Heart left ventricle (tissue), 13 donors: ENCODE data around the gene CCDC70.

Source experiments
- CTCF ChIP-seq, 12 donors: fragments of 200-600 bp; sonication (generic) in 4 of 12; IDR thresholded peaks; one replicate each; pipeline versions ENCODE4 v1.5.0 to v1.8.0; 2018 to 2022; ENCODE audit warnings: antibody characterized with exemption in 12 of 12, mild to moderate bottlenecking in 5 of 12
- POLR2A ChIP-seq, 2 donors: fragments of 450-650 bp; IDR thresholded peaks; one replicate each; pipeline ENCODE4 v1.6.1; 2017; ENCODE audit warnings: antibody characterized with exemption in 2 of 2, mild to moderate bottlenecking in 2 of 2, moderate library complexity in 2 of 2
- donor health status: ischemic (EF 13 %, LVEDD 7.1; RV severe dilation, severe dysfunction).
- donor health status: DM: no; HTN: yes; CAD: no.
- donor health status: DM: no; HTN: no; CAD: no.
- donor health status: ischemic (EF 25% LVEDD 6.9; RV normal size, moderate dysfunction).
- donor health status: ischemic (EF 25% LVEDD 5.7; RV mildly dilated, moderate dysfunction).
- donor health status: ischemic (EF 35%, LVEDD 5.7; RV mildly dilated, moderate dysfunction).
- donor health status: nonischemic (EF 11% LVEDD 7.7; RV severe dilation, severe dysfunction).
- donor health status: DM: yes; HTN: yes; CAD: no.
- donor health status: PGD.
- donor health status: ischemic (EF 29% LVEDD 5.4; RV normal size, mild dysfunction).
- donor health status: nonischemic (EF 23%, LVEDD 6.1; RV moderate dilation, normal function).

DNA sequence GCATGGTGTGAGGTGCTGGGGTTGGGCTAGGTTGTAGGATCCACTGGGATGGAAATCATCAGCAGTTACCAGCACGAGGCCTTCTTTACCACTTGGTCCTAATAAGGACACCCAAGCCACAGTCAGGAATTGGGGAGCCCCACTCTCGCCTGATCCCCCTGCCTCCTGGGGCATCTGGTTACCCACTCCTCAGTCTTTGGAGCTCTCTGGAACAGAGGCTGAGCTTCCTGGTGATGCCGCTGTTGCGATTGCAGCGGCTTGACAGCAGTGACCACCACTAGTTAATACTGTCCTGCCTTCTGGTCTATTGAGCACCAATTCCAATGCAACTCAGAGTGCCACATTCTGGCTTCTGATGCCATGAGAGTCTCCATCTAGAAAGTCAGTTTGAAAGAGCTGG, 30.2 kb upstream of the CCDC70 start:
- no peak for TF ChIP-seq CTCF (IDR thresholded peaks at IDR 0.05)
- TF ChIP-seq POLR2A (IDR thresholded peaks at IDR 0.05), result no peak
